ENCODE results near the gene TMEM200C. TPM values are rescaled to one million over a fixed set of nuclear protein-coding genes. Genes with fewer than 3 reads are reported as not detected.

Gene TMEM200C
- total RNA-seq, 2 donors from 2014 or later: 0.50 to 3.4 TPM

- TF ChIP-seq POLR2A (IDR thresholded peaks at IDR 0.05) (no peak), POLR2AphosphoS5 (IDR thresholded peaks at IDR 0.05) (no peak), CTCF (IDR thresholded peaks at IDR 0.05) (no peak)
- Histone ChIP-seq H3K27me3 (replicated peaks; ENCODE audit: insufficient read depth) (no peaks in the 10 kb centered on the region), H3K27ac (no peak overlapping the region), H3K4me1 (replicated peaks) (no peaks in the 10 kb centered on the region), H3K9me3 (no peaks in the 10 kb centered on the region), H3K36me3 (no peaks in the 10 kb centered on the region), H3K4me3 (no peak overlapping the region)
- no peak for DNase-seq (ENCODE audit: low spot score)
- WGBS: 62% methylated on average over 2 of the region's 2 CpGs
- intact Hi-C loops (cut with DNase I): no loop called here
These were observed 10.0 kb downstream of the TMEM200C start for GRCh38 chr18:5885361-5885760.

- H3K9me3 ChIP-seq: no peaks in the 10 kb centered on the region
- H3K36me3 ChIP-seq: no peaks in the 10 kb centered on the region
- 83% methylated on average over 1 of the region's 1 CpG for WGBS
- H3K27me3 ChIP-seq (replicated peaks; ENCODE audit: insufficient read depth): no peaks in the 10 kb centered on the region
- TF ChIP-seq CTCF (IDR thresholded peaks at IDR 0.05): no peak
- TF ChIP-seq POLR2A (IDR thresholded peaks at IDR 0.05): no peak
- TF ChIP-seq POLR2AphosphoS5 (IDR thresholded peaks at IDR 0.05): no peak
- H3K27ac ChIP-seq: no peak overlapping the region
- H3K4me3 ChIP-seq: no peak overlapping the region
- intact Hi-C loops (cut with DNase I): no loop called here
- no peak for DNase-seq (ENCODE audit: low spot score)
- no peaks in the 10 kb centered on the region for H3K4me1 ChIP-seq (replicated peaks)
These were observed 10.9 kb downstream of the TMEM200C start for GRCh38 chr18:5884375-5884774.

- Histone ChIP-seq H3K36me3 (no peaks in the 10 kb centered on the region), H3K4me3 (no peak overlapping the region), H3K4me1 (replicated peaks) (no peaks in the 10 kb centered on the region), H3K27ac (no peak overlapping the region), H3K9me3 (no peaks in the 10 kb centered on the region), H3K27me3 (replicated peaks; ENCODE audit: insufficient read depth) (no peaks in the 10 kb centered on the region)
- intact Hi-C loops (cut with DNase I): loop anchor here (2.0 to 10.0 kb wide), 2 partner anchors 603 to 1005 kb away; no protein-coding TSS in a partner anchor
- DNase-seq (ENCODE audit: low spot score): no peak
- peak; percentile 16 to 71 (median 64) for TF ChIP-seq CTCF (IDR thresholded peaks at IDR 0.05)
- no peak for TF ChIP-seq POLR2A (IDR thresholded peaks at IDR 0.05)
These were observed 15.8 kb downstream of the TMEM200C start for GRCh38 chr18:5879479-5879882.

- DNase-seq (ENCODE audit: low spot score): no peak
- H3K36me3 ChIP-seq: no peaks in the 10 kb centered on the region
- no peaks in the 10 kb centered on the region for H3K9me3 ChIP-seq
- H3K27me3 ChIP-seq (replicated peaks; ENCODE audit: insufficient read depth): no peaks in the 10 kb centered on the region
- no peaks in the 10 kb centered on the region for H3K4me1 ChIP-seq (replicated peaks)
- intact Hi-C loops (cut with DNase I): loop anchor here (10.0 kb wide), 1 partner anchor 1008 kb away; no protein-coding TSS in a partner anchor
- H3K4me3 ChIP-seq: no peak overlapping the region
- no peak for TF ChIP-seq POLR2AphosphoS5 (IDR thresholded peaks at IDR 0.05)
- TF ChIP-seq POLR2A (IDR thresholded peaks at IDR 0.05): no peak
- TF ChIP-seq CTCF (IDR thresholded peaks at IDR 0.05): no peak
- H3K27ac ChIP-seq: no peak overlapping the region
These were observed 18.4 kb downstream of the TMEM200C start for GRCh38 chr18:5876891-5877290.

GRCh38 chr18:5874336-5874735 lies 21.0 kb downstream of the TMEM200C start:
- Histone ChIP-seq H3K9me3 (no peaks in the 10 kb centered on the region), H3K36me3 (no peaks in the 10 kb centered on the region), H3K27me3 (replicated peaks; ENCODE audit: insufficient read depth) (no peaks in the 10 kb centered on the region), H3K27ac (no peak overlapping the region), H3K4me3 (no peak overlapping the region), H3K4me1 (replicated peaks) (no peaks in the 10 kb centered on the region)
- TF ChIP-seq CTCF (IDR thresholded peaks at IDR 0.05) (no peak), POLR2A (IDR thresholded peaks at IDR 0.05) (no peak), POLR2AphosphoS5 (IDR thresholded peaks at IDR 0.05) (no peak)
- intact Hi-C loops (cut with DNase I): loop anchor here (10.0 kb wide), 1 partner anchor 1010 kb away; no protein-coding TSS in a partner anchor
- no peak for DNase-seq (ENCODE audit: low spot score)

All from prostate gland (tissue), 2 donors.